ENCODE measurements around the gene MYCBP2. TPM values are rescaled to one million over a fixed set of nuclear protein-coding genes. Genes with fewer than 3 reads are reported as not detected.

Gene MYCBP2
- total RNA-seq, 4 donors from 2014 or later, result 274 to 342 (median 305) TPM

- Histone ChIP-seq H3K4me3 (no peak overlapping the region), H3K27ac (no peak overlapping the region), H3K4me1 (no peaks in the 10 kb centered on the region), H3K27me3 (no peaks in the 10 kb centered on the region), H3K9me3 (no peaks in the 10 kb centered on the region), H3K36me3 (peaks cover 0 to 93% (median 4%) of the 10 kb centered on the region in 3 donors)
- DNase-seq (ENCODE audit: low spot score in 2 of 2), result no peak
- WGBS, 2 donors, result 95 to 98% methylated on average over 6 of the region's 6 CpGs
- TF ChIP-seq POLR2A (IDR thresholded peaks at IDR 0.05) (no peak), CTCF (IDR thresholded peaks at IDR 0.05) (no peak), EP300 (IDR thresholded peaks at IDR 0.05) (no peak)
These were observed 158.7 kb downstream of the MYCBP2 start for GRCh38 chr13:77168237-77168636.

GRCh38 chr13:77150651-77151050, 176.2 kb downstream of the MYCBP2 start:
- no peak overlapping the region for H3K27ac ChIP-seq
- TF ChIP-seq POLR2A (IDR thresholded peaks at IDR 0.05) (no peak), CTCF (IDR thresholded peaks at IDR 0.05) (no peak), EP300 (IDR thresholded peaks at IDR 0.05) (no peak)
- no peak for DNase-seq (ENCODE audit: low spot score in 2 of 2)
- 94 to 96% methylated on average over 1 of the region's 1 CpG for WGBS, 2 donors
- no peak overlapping the region for H3K4me3 ChIP-seq
- H3K4me1 ChIP-seq, result no peaks in the 10 kb centered on the region
- peaks cover 0 to 67% (median 0%) of the 10 kb centered on the region in 3 donors for H3K36me3 ChIP-seq
- H3K27me3 ChIP-seq, result no peaks in the 10 kb centered on the region
- no peaks in the 10 kb centered on the region for H3K9me3 ChIP-seq

GRCh38 chr13:77143431-77143830, 183.5 kb downstream of the MYCBP2 start:
- H3K36me3 ChIP-seq, result peaks cover 0 to 64% (median 4%) of the 10 kb centered on the region in 3 donors
- TF ChIP-seq CTCF (IDR thresholded peaks at IDR 0.05) (no peak), POLR2A (IDR thresholded peaks at IDR 0.05) (no peak), EP300 (IDR thresholded peaks at IDR 0.05) (no peak)
- DNase-seq (ENCODE audit: low spot score in 2 of 2), result no peak
- H3K4me1 ChIP-seq, result peaks cover 0 to 3% (median 0%) of the 10 kb centered on the region in 4 donors
- no peak overlapping the region for H3K27ac ChIP-seq
- H3K9me3 ChIP-seq, result no peaks in the 10 kb centered on the region
- H3K27me3 ChIP-seq, result no peaks in the 10 kb centered on the region
- no peak overlapping the region for H3K4me3 ChIP-seq
- WGBS, 2 donors, result 96 to 100% methylated on average over 1 of the region's 1 CpG

GRCh38 chr13:77139306-77139705, 187.6 kb downstream of the MYCBP2 start:
- H3K36me3 ChIP-seq, result peaks cover 0 to 62% (median 4%) of the 10 kb centered on the region in 3 donors
- H3K27ac ChIP-seq, result no peak overlapping the region
- no peak overlapping the region for H3K4me3 ChIP-seq
- no peak for TF ChIP-seq CTCF (IDR thresholded peaks at IDR 0.05)
- TF ChIP-seq EP300 (IDR thresholded peaks at IDR 0.05), result no peak
- no peak for TF ChIP-seq POLR2A (IDR thresholded peaks at IDR 0.05)
- no peak for DNase-seq (ENCODE audit: low spot score in 2 of 2)
- no peaks in the 10 kb centered on the region for H3K9me3 ChIP-seq
- H3K27me3 ChIP-seq, result no peaks in the 10 kb centered on the region
- H3K4me1 ChIP-seq, result peaks cover 0 to 3% (median 0%) of the 10 kb centered on the region in 4 donors

- TF ChIP-seq EP300 (IDR thresholded peaks at IDR 0.05) (no peak), CTCF (IDR thresholded peaks at IDR 0.05) (no peak)
- DNase-seq (ENCODE audit: low spot score in 2 of 2), result no peak
- 58 to 59% methylated on average over 2 of the region's 2 CpGs for WGBS, 2 donors
- Histone ChIP-seq H3K4me1 (peaks cover 0 to 3% (median 0%) of the 10 kb centered on the region in 4 donors), H3K4me3 (no peak overlapping the region), H3K9me3 (no peaks in the 10 kb centered on the region), H3K27me3 (no peaks in the 10 kb centered on the region), H3K27ac (no peak overlapping the region), H3K36me3 (peaks cover 0 to 62% (median 4%) of the 10 kb centered on the region in 3 donors)
These were observed 188.1 kb downstream of the MYCBP2 start for GRCh38 chr13:77138813-77139212.

All from tibial nerve (tissue), 4 donors.